Prostate gland (tissue), 1 donor: ENCODE results near the gene INPP5A.

ENCODE experiments used
- POLR2A ChIP-seq: fragments of 450-650 bp; IDR thresholded peaks from one replicate; pipeline ENCODE4 v1.6.1; 2016; ENCODE audit warnings: antibody characterized with exemption, mild to moderate bottlenecking
- POLR2AphosphoS5 ChIP-seq: sonication (generic); formaldehyde crosslinking; IDR thresholded peaks from one replicate; pipeline ENCODE4 v1.6.1; 2017; ENCODE audit warnings: antibody characterized with exemption

DNA sequence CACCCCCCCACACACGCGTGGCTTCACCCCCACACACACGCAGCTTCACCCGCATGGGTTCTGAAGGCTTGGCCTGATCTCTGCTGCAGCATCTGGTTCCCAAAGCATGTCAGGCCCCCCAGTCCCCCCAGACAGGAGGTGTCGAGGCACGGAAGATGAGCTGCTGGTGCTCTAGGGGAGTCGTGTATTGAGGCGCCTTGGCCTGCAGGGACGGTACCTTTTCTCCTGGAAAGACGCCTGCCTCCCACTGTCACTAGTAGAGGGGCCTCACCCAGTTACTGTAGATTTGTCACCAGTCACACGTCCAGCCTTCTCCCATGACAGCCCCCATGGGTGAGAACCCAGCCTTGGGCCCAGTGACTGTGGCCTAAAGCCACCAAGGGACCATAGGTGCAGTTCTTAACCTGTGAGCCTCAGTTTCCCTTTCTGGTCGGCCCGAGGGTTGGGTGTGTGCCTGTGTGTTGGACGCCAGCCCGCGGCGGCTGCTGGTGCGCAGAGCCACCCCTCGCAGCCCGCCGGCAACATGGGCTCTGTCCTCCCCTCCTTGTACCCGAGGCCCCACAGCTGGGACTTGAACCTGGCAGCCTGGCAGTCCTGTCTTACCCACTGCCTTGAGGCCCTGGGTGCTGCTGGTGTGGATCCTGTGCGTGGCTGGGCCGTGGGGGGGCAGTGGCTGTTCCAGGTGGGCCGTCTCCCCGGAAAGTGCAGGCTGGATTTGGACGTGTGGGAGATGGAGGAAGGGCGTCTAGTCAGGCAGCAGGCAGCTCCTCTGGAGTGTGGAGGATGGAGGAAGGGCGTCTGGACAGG, 166.6 kb downstream of the INPP5A start:
- TF ChIP-seq POLR2AphosphoS5 = no peak
- TF ChIP-seq POLR2A = no peak
